GM23248 (cell line): Measurements from ENCODE around the gene NR3C2.
"Not testable (repeated sequence)": the region's sequence is repeated elsewhere in the genome, so short reads cannot be mapped to it uniquely, and the experiment has no call there.

Experiments used
- EZH2 ChIP-seq: fragments of 200-600 bp; sonication (generic); IDR thresholded peaks from 2 replicates; pipeline ENCODE4 v1.6.1; 2018; ENCODE audit warnings: antibody characterized with exemption, mild to moderate bottlenecking; ENCODE audit not compliant: insufficient read depth, poor library complexity, severe bottlenecking
- EZH2phosphoT487 ChIP-seq: fragments of 200-600 bp; sonication (generic); IDR thresholded peaks from 2 replicates; pipeline ENCODE4 v1.6.1; 2018; ENCODE audit warnings: antibody characterized with exemption, moderate library complexity, mild to moderate bottlenecking, low read depth; ENCODE audit not compliant: insufficient read depth

DNA sequence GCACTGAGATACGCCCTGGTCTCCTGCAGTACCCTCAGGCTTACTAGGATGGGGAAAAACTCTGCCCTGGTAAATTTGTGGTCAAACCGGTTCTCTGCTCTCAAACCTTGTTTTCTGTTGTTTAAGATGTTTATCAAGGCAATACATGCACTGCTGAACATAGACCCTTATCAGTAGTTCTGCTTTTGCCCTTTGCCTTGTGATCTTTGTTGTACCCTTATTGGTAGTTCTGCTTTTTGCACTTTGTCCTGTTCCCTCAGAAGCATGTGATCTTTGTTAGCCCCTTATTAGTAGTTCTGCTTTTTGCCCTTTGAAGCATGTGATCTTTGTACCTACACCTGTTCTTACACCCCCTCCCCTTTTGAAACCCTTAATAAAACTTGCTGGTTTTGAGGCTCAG is 319.1 kb downstream of the NR3C2 start:
- not testable (repeated sequence) for TF ChIP-seq EZH2phosphoT487, EZH2
